Erythroblast (primary cell): ENCODE measurements around the gene CD300C.

Experiments
- GATA1 ChIP-seq: IDR thresholded peaks from 2 replicates; pipeline ENCODE4 v1.6.1; 2011; ENCODE audit warnings: low read depth, mild to moderate bottlenecking, control low read depth, low read length, moderate library complexity
- POLR2A ChIP-seq: IDR thresholded peaks from 2 replicates; pipeline ENCODE4 v1.6.1; 2011; ENCODE audit warnings: mild to moderate bottlenecking, low read length

- TF ChIP-seq POLR2A (no peak), GATA1 (no peak)
These were observed 698 bp downstream of the CD300C start for GRCh38 chr17:74544991-74545842.
